Suppressor macrophage (primary cell): Measurements from ENCODE around the gene OR52E2.
"Not testable (repeated sequence)": the region's sequence is repeated elsewhere in the genome, so short reads cannot be mapped to it uniquely, and the experiment has no call there.

ENCODE experiments used
- DNase-seq, 4 experiments: peaks; one replicate each; pipeline ENCODE4 v3.0.0-alpha.2; 2020 to 2022
- total RNA-seq, 17 experiments: gene quantifications; one replicate each; lab custom pipeline; 2026; ENCODE audit warnings: mixed read lengths in 6 of 17, inconsistent platforms in 3 of 17; lab: John Stamatoyannopoulos, UW

The OR52E2 gene
- 0 to 0.33 (median 0) reads per million in 17 experiments for total RNA-seq

DNA sequence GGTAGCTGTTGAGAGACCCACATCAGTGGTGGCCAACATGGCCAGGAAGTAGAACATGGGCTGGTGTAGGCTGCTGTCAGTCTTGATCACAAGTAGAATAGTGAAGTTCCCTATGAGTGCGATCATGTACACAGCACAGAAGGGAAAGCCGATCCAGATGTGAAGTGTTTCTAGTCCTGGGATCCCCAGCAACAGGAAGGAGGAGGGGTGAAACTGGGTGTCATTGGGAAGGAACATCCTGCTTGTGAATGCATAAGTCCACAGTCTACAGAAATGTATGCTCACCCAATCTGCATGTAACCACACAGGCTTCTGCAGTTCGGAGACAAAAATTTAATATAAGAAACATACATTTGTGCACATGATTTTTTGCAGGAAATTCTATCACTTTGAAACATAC is at the start of gene OR52E2:
OR52E2 (minus strand) TSS at position 237 of the 400 bp plus-strand sequence; CDS start at position 237, 0 bp downstream.
- DNase-seq = no peak

- DNase-seq = no peak
Measured at GRCh38 chr11:5107285-5107684, 47.9 kb upstream of the OR52E2 start.

GRCh38 chr11:5103066-5103465 is 43.6 kb upstream of the OR52E2 start:
- DNase-seq = no peak

DNA sequence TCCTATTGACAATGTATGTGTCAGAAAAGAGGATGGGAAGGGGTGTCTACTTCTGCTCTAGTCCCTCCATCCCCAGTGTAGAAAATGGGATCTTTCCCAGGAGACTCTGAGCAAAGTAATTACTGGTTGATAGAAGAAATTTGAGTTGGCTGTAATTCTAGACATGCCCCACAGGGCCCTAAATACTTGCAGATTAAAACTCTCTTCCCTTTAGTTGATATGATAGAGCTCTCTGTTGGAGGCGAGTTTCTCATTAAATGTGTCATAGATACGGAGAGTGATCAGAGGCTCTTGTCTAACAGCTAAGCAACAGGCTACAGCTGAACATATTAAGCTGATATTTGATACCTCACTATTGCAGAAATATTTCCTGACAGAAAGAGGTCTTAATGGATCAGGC is 42.8 kb upstream of the OR52E2 start:
- no peak for DNase-seq

DNA sequence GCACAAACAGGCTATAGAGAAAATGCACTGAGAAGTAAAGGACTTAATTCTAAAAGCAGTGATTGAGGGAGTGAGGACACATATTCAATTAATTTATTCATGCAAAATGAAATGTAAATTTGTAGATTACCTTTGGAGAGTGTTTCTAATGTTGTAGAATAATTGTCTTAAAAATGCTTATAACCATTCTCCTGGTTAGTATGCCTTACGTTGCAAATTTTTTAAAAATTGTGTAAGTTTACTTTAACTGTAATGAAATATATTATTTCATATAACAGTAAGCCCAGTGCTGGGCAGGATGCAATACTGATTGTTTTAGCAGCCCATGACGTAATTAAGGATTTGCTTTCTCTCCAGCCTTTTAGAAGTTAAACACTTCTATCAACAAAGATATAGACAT is 36.6 kb upstream of the OR52E2 start:
- DNase-seq = no peak

DNA sequence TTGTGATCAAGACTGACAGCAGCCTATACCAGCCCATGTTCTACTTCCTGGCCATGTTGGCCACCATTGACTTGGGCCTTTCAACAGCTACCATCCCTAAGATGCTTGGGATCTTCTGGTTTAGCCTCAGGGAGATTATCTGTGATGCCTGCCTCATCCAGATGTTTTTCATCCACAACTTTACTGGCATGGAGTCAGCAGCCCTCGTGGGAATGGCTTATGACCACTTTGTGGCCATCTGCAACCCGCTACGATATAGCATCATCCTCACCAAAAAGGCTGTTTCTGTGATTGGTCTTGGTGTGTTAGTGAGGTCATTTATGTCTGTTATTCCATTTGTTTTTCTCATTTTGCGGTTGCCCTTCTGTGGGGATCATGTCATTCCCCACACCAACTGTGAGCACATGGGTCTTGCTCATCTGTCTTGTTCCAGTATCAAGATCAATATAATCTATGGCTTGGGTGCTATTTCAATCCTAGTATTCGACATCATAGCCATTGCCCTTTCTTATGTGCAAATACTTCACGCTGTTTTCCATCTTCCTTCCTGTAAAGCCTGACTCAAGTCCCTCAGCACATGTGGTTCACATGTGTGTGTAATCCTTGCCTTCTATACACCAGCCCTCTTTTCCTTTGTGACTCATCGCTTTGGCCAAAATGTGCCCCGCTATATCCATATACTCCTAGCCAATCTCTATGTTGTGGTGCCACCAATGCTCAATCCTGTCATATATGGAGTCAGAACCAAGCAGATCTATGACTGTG is 33.6 kb upstream of the OR52E2 start:
- DNase-seq = no peak

DNA sequence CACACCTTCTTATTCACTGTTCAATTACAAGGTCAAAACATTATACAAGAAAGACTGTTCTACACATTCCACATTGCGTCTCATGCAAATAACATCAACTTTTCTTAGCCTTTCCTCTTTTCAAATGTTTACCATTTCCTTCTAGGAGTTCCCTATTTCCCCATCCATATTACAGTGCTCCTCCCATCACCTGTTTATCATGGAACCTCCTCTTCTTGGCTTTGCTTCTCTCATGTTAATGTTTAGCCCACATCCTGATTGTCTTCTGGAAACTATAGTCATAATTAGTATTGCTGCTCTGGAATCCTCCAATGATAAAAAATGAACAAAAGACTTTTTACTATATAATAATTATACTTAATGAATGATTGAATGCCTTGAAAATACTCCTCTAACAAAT is 31.2 kb upstream of the OR52E2 start:
- DNase-seq = no peak

DNA sequence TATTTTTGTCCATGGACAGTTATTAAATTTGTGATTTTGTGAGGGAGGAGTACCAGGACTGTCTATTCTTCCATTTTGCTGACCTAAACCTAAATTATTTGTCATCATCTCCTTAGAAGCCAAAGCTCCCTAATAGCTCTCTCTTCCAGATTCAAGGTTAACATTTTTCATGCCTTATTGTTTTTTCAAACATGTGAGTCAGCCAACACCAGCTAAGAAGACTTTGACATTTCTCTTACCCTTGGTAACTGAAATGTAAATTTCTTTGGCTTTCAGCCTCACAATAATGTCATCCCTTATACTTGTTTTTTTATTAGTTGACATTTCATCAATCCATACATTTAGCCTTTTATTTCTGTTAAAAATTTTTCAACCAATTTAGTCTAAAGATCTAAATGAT is 29.1 kb upstream of the OR52E2 start:
- DNase-seq = no peak

DNA sequence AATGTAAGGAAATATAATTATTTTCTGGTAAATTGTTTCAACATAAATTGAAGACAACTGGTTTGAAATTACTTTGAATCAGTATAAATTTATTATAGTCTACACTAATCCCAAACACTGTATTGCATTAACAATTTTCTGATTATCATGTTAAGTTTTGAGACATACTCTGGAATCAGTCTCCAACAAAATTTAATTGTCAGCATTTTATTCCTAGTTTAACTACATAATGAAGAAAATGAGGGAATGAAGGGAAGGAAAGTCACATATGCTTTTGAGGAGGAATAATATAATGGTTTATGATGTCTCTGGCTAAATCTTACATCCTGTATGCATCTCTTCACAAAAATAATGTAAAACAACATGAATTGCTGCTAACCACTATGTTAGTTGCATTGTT is 24.2 kb upstream of the OR52E2 start:
- DNase-seq = no peak

- DNase-seq = no peak
Measured at GRCh38 chr11:5081405-5081804, 22.0 kb upstream of the OR52E2 start.

GRCh38 chr11:5071799-5072198 is 12.4 kb upstream of the OR52E2 start:
- DNase-seq = no peak

DNA sequence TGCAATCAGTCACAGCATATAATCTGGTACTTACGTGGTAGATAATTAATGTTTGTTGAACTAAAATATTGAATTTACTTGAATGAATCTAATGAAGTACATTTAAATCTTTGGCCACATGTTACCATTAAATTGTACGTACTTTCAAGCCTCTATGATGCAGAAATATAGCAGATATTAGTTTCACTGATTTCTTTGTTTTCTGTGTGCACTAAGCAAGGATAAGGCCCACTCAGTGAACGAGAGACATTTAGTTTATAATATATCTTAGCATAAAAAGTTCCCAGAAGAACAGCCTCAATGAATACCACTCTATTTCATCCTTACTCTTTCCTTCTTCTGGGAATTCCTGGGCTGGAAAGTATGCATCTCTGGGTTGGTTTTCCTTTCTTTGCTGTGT is 9.8 kb upstream of the OR52E2 start, which contains the start of gene OR52E1:
OR52E1 (plus strand) TSS at position 301 of the 400 bp plus-strand sequence.
- no peak for DNase-seq

GRCh38 chr11:5065027-5065426 is 5.6 kb upstream of the OR52E2 start:
- peak in 2 of 4 experiments; percentile 1 to 3 for DNase-seq

DNA sequence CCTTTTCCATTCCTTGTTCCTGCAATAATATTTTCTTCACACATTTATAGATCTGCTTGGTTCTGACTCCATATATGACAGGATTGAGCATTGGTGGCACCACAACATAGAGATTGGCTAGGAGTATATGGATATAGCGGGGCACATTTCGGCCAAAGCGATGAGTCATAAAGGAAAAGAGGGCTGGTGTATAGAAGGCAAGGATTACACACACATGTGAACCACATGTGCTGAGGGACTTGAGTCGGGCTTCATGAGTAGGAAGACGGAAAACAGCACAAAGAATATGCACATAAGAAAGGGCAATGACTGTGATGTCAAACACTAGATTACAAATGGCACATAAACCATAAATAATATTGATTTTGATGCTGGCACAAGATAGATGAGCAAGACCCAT is 748 bp downstream of the OR52E2 start:
- DNase-seq = not testable (repeated sequence)

DNA sequence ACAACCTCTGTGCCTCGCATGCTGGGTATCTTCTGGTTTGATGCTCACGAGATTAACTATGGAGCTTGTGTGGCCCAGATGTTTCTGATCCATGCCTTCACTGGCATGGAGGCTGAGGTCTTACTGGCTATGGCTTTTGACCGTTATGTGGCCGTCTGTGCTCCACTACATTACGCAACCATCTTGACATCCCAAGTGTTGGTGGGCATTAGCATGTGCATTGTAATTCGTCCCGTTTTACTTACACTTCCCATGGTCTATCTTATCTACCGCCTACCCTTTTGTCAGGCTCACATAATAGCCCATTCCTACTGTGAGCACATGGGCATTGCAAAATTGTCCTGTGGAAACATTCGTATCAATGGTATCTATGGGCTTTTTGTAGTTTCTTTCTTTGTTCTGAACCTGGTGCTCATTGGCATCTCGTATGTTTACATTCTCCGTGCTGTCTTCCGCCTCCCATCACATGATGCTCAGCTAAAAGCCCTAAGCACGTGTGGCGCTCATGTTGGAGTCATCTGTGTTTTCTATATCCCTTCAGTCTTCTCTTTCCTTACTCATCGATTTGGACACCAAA is 12.6 kb downstream of the OR52E2 start:
- no peak for DNase-seq

DNA sequence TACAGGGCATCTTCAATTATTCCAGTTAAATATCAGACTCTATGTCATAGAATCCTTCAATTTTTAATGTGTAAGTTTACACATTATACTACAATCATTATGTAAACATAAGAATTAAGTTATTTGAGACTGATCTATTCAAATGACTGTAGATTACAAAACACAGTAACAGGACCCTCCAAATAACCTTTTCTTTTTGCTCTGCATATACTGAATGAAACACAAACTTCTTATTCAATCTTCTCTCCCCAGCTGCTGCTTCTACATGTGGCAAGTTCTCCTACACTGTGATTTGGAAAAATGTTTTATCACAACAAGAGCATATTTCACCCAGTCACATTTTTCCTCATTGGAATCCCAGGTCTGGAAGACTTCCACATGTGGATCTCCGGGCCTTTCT is 13.2 kb downstream of the OR52E2 start, which contains the start of gene OR52J3:
OR52J3 (plus strand) TSS at position 301 of the 400 bp plus-strand sequence; CDS start at position 301, 0 bp downstream.
- no peak for DNase-seq

- peak in 1 of 4 experiments; percentile 3 for DNase-seq
Measured at GRCh38 chr11:5043380-5043779, 16.0 kb downstream of the OR52E2 start.

DNA sequence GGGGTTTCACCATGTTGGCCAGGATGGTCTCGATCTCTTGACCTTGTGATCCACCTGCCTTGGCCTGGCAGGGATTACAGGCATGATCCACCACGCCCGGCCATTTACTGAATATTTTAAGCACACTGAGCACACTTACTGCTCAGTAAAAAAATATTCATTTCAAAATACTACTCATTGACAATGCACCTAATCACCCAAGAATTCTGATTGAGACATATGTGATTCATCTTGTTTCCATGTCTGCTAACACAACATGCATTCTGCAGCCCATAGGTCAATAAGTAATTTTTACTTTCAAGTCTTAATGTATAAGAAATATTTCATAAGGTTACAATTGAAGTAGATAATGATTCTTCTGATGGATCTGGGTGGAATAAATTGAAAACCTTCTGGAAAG is 17.3 kb downstream of the OR52E2 start:
- DNase-seq = no peak

GRCh38 chr11:5040876-5041275 is 18.6 kb downstream of the OR52E2 start:
- no peak for DNase-seq

DNA sequence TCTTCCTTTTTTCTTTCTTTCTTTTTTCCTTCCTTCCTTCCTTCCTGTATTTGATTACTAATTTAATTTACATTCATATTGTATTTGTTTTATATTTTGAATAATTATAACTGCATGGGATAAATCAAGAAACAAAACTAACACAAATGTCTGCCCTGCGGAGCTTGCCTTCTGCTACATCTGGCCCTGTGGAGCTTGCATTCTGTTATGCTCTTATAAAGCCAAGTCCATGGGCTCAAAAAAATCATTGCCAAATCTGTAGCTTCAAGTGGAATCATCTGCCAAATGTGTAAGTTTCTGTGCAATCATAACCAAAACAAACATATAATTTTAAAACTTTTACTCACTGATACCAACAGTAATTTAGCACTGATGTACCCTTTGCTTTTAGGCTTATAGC is 21.1 kb downstream of the OR52E2 start:
- DNase-seq = no peak

- DNase-seq = no peak
Measured at GRCh38 chr11:5037926-5038325, 21.5 kb downstream of the OR52E2 start.

DNA sequence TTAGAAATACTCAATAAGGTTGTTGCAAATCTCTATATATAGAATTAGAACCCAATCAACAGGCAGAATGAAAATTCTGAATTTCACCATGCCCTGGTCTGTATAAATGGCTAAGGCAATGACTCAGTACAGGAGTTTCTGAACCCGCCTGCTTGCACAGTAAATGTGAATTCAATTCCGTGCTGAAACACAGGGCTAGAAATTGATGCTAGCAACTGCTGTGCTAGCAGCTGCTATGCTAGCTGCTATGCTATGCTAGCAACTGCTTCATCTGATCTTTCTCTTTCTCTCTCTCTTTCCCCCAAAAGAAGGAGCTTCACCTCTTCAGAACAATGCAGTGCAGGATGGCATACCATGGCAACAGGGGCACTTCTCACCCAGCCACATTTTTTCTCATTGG is 22.8 kb downstream of the OR52E2 start:
- DNase-seq = no peak

DNA sequence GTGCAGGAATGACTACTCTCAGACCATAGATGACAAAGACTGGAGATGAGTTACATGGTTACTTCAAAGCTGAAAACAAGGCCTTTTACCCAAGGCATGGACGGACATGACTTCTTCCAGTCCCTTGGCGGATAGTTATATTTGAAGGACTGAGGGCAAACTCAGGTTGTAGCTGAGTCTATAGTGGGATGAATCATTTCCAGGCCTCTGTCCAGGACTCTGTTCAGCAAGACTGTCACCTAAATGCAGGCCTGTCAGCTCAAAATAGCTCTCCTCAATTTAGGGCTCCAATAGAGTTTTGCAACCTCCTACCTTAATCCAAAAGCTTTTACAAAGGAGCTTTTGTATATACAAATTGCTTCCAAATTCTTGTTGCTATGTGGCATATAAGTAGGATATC is 37.4 kb downstream of the OR52E2 start:
- DNase-seq = no peak

DNA sequence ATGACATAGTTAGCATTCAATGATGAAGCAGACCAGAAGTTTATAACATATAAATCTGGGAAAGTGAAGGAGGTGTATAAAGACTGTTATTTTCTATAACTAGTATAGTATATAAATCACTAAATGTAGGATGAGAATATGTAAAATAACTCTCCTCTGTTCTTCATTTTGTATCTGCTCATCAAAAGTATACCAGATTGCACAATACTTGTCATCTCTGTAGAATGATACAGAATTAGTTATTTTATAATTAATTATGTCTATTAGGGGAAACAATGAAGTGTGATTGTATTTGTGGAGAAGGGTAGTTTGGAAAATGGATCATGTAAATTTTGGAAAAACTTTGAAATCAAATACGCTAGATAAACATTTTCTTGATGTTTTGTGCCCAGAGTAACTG is 46.4 kb downstream of the OR52E2 start:
- no peak for DNase-seq
